GM19238 (cell line): Measurements from ENCODE around the gene ZMYM2.
"Not testable (repeated sequence)": the region's sequence is repeated elsewhere in the genome, so short reads cannot be mapped to it uniquely, and the experiment has no call there.

Experiments
- DNase-seq: peaks from one replicate; pipeline ENCODE4 v3.0.0; 2011; ENCODE audit warnings: low spot score; ENCODE audit not compliant: insufficient read length

ZMYM2 gene

GRCh38 chr13:19958155-19959111, at the start of gene ZMYM2:
ZMYM2 (plus strand) TSS chr13:19958727; CDS start chr13:19993073, 34,346 bp downstream.
- DNase-seq: peak; percentile 92

GRCh38 chr13:19910336-19911072, 48.0 kb upstream of the ZMYM2 start:
- DNase-seq: no peak

- DNase-seq: no peak
These were observed 31.3 kb upstream of the ZMYM2 start for GRCh38 chr13:19927117-19927748.

- DNase-seq: no peak
These were observed 18.4 kb upstream of the ZMYM2 start for GRCh38 chr13:19940106-19940505.

- no peak for DNase-seq
These were observed 8.2 kb upstream of the ZMYM2 start for GRCh38 chr13:19950374-19950773.

- DNase-seq: no peak
These were observed 5.7 kb upstream of the ZMYM2 start for GRCh38 chr13:19952850-19953249.

GRCh38 chr13:19955873-19956559, 2.5 kb upstream of the ZMYM2 start:
- no peak for DNase-seq

- DNase-seq: peak; percentile 35
These were observed 990 bp upstream of the ZMYM2 start for GRCh38 chr13:19957320-19958154.

- DNase-seq: peak; percentile 42
These were observed 759 bp downstream of the ZMYM2 start for GRCh38 chr13:19959141-19959830.

GRCh38 chr13:19959831-19960652, 1.5 kb downstream of the ZMYM2 start:
- peak; percentile 55 for DNase-seq

GRCh38 chr13:19960653-19960976, 2.1 kb downstream of the ZMYM2 start:
- DNase-seq: no peak

- DNase-seq: no peak
These were observed 3.0 kb downstream of the ZMYM2 start for GRCh38 chr13:19961489-19961888.

- no peak for DNase-seq
These were observed 3.4 kb downstream of the ZMYM2 start for GRCh38 chr13:19961924-19962323.

GRCh38 chr13:19962894-19963293, 4.4 kb downstream of the ZMYM2 start:
- no peak for DNase-seq

- DNase-seq: no peak
These were observed 9.1 kb downstream of the ZMYM2 start for GRCh38 chr13:19967621-19968020.

GRCh38 chr13:19974498-19975009, 16.0 kb downstream of the ZMYM2 start:
- not testable (repeated sequence) for DNase-seq

- DNase-seq: no peak
These were observed 20.4 kb downstream of the ZMYM2 start for GRCh38 chr13:19978831-19979437.

- no peak for DNase-seq
These were observed 23.2 kb downstream of the ZMYM2 start for GRCh38 chr13:19981685-19982238.
